KOPT-K1 (cell line): Measurements from ENCODE around the gene ZNF502.
A peak's percentile ranks its signal among the peaks of the same experiment; 100 is the strongest.
"Not testable (repeated sequence)": the region's sequence is repeated elsewhere in the genome, so short reads cannot be mapped to it uniquely, and the experiment has no call there.

Source experiments
- H3K27ac ChIP-seq: fragments of 200-600 bp; sonication (generic); 2 replicates; pipeline ENCODE4 v1.5.1; 2016; ENCODE audit warnings: antibody characterized with exemption, mild to moderate bottlenecking, low read depth, low read length; ENCODE audit not compliant: poor library complexity, severe bottlenecking
- H3K36me3 ChIP-seq: fragments of 200-600 bp; sonication (generic); 2 replicates; pipeline ENCODE4 v1.5.1; 2017; ENCODE audit warnings: antibody characterized with exemption, mild to moderate bottlenecking, low read length, moderate library complexity; ENCODE audit not compliant: insufficient read depth
- H3K9me3 ChIP-seq: fragments of 200-600 bp; sonication (generic); 2 replicates; pipeline ENCODE4 v1.5.1; 2017; ENCODE audit warnings: antibody characterized with exemption, low read length, mild to moderate bottlenecking; ENCODE audit not compliant: insufficient read depth, poor library complexity, severe bottlenecking

Gene ZNF502

DNA sequence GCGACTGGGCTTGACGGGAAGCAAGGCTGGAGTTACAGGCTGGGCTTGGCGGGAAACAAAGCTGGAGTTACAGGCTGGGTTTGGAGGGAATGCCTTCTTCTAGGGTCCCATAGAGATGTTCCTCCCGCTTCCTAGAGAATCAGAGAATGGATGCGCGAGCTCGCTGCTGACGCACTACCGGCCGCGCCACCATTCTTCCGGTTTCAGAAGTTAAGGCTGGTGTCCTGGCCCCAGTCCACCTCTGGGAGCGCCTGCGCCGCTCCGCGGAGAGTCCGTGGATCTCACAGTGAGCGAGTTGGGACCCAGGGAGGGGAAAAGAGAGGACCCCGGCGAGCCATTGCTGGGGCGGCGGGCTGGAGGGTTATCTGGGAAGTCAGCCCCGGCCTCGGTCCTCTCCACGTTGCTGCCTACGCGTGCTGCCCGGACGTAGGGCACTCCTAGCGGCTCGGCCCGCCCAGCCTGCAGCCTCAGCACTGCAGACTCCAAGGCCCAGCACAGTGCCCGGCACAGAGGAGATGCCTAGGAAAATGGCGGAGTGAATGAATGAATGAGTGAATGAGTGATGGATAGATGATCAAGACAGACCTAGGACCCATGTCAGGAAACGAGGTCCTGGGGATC is at the start of gene ZNF502:
Gene ZNF502, plus strand, starts transcription at position 206 of the 621 bp plus-strand sequence. CDS start 7,602 bp downstream, outside the sequence.
- Histone ChIP-seq H3K27ac (no peak within 1 kb of the TSS), H3K9me3 (peaks cover 34% of the 10 kb centered on the region), H3K36me3 (no peaks in the 10 kb centered on the region)

DNA sequence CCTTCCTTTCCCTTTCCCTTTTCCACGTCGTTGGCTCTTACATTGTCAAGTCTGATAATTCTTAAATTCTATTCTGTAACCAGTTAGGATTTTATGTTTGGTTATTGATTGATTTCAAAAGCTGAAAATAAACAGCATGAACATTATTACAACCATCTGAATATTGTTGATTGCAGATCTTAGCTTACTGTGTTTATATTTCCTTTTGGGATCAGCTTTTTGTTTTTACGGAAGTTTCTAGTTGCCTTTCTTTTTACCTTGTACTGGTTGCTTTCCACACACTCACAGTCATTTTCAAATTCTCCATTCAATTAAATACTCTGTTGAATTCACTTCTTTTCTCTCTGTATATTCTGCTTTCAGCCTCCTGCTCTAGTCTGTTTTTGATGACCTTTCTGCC is 47.3 kb upstream of the ZNF502 start:
- Histone ChIP-seq H3K27ac (no peak overlapping the region), H3K9me3 (peaks cover 18% of the 10 kb centered on the region), H3K36me3 (no peaks in the 10 kb centered on the region)

DNA sequence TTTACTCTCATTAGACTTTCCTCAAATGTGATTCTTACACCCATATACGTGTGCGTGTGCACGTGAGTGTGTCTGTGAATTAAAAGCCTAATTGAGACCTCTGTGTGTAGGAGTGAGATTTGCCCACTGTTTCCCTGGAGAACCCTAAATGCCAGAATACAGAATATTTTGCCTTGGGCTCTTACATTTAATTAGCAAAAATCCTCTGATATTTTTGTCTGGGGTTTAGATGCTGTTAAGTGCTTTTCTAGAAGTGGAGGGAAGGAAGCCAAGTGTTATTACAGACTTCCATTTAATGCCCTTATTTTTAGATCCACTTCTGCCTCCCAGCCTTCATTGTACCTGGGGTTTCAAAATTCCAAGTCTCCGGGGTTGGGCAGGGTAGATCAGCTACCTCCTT is 46.1 kb upstream of the ZNF502 start:
- peaks cover 11% of the 10 kb centered on the region for H3K9me3 ChIP-seq
- no peaks in the 10 kb centered on the region for H3K36me3 ChIP-seq
- no peak overlapping the region for H3K27ac ChIP-seq

DNA sequence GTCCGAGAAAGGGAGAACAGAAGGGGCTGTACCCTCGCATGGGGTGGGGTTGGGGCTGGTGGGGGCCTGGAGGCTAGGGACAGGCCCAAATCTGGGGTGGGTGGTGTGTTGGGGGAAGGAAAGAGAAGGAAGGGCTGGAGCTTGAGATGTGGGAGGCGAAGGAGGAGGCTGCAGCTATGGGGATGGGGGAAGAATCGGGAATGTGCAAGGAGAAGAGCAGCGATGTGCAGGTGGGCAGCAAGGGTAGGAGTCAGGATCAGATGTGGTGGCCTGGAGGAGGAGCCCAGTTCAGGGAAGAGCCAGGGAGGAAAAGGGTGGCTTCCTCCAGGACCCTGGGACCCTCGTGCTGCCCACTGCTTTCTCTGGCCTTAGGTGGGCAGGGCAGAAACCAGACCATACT is 42.7 kb upstream of the ZNF502 start:
- no peak overlapping the region for H3K27ac ChIP-seq
- H3K36me3 ChIP-seq, result no peaks in the 10 kb centered on the region
- H3K9me3 ChIP-seq, result peaks cover 21% of the 10 kb centered on the region

DNA sequence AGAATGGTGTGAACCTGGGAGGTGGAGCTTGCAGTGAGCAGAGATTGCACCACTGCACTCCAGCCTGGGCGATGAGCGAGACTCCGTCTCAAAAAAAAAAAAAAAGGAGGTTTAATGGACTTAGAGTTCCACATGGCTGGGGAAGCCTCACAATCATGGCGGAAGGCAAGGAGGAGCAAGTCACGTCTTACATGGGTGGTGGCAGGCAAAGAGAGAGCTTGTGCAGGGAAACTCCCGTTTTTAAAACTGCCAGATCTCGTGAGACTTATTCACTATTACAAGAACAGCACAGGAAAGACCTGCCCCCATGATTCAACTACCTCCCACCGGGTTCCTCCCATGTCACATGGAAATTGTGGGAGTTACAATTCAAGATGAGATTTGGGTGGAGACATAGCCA is 39.0 kb upstream of the ZNF502 start:
- not testable (repeated sequence) for H3K36me3 ChIP-seq, H3K27ac ChIP-seq
- peaks cover 12% of the 10 kb centered on the region for H3K9me3 ChIP-seq

DNA sequence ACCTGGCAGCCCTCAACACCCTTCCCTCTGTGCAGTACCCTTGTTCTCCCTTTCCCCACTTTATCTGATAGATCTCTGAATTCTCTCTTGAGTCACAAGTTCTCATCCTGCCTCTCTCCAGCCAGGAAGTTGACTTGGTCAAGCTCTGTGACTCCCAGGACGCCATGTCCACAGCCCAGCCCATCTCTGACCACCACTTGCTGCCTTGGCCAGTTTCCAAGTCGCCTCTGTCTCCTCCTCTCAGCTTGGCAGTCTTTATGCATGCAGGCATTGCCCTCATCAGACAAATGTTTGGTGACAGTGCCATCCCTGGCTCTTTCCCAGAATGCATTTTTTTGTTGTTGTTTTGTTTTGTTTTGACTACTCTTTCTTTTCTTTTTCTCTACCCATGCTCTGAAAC is 38.2 kb upstream of the ZNF502 start:
- Histone ChIP-seq H3K36me3 (no peaks in the 10 kb centered on the region), H3K27ac (no peak overlapping the region), H3K9me3 (peaks cover 12% of the 10 kb centered on the region)

DNA sequence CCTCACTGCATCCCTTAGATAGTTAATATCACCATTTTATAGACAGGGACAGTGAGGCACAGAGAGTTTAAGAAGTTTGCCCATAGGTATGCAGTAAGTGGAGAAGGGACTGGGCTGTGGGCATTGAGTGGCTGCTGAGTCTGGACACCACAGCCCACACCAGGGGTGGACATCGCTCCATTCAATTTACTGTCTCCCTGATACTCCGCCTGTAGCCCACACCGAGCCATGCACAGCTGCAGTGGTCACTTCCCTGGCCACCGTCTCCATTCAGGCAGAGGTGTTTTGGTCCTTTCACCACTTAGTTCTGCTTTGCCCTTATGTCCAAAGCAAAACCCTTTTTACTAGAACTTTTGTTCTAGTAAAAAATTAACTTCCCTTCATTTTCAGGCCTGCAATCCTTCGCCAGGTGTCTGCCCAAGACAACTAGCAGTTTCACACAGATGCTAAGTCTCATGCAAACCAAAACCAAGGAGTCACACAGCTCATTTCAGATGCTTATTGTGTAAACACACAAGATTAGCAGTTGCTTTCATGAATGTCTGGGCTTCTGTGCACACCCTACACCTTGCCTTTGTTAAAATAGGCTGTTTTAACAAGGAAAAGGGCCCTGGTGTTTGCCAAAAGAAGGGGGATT is 33.9 kb upstream of the ZNF502 start:
- Histone ChIP-seq H3K36me3 (no peaks in the 10 kb centered on the region), H3K9me3 (peaks cover 9% of the 10 kb centered on the region), H3K27ac (no peak overlapping the region)

DNA sequence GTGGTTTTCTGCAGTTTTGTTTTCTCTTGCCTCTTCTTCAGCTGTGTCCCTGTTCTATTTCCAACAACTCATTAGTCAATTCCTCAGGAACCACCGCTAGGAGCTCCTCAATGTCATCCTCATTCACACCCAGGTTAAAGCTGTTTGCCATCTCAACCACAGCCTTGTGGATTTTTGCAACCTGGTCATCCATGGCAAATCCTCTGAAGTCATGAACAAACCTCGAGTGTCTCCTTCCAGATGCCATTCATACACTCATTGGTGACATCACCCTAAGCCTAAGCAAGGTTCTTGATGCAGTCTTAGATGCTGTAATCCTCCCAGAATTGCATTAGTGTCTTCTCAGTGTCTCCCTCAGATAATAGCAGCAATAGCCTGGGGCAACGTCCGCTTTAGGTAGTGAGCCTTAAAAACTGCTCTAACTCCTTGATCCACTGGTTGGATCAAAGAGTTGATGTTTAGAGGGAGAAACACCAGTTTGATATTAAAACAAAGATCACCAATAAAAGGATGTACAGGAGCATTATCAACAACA is 31.5 kb upstream of the ZNF502 start:
- Histone ChIP-seq H3K36me3 (no peaks in the 10 kb centered on the region), H3K27ac (no peak overlapping the region), H3K9me3 (peaks cover 10% of the 10 kb centered on the region)

DNA sequence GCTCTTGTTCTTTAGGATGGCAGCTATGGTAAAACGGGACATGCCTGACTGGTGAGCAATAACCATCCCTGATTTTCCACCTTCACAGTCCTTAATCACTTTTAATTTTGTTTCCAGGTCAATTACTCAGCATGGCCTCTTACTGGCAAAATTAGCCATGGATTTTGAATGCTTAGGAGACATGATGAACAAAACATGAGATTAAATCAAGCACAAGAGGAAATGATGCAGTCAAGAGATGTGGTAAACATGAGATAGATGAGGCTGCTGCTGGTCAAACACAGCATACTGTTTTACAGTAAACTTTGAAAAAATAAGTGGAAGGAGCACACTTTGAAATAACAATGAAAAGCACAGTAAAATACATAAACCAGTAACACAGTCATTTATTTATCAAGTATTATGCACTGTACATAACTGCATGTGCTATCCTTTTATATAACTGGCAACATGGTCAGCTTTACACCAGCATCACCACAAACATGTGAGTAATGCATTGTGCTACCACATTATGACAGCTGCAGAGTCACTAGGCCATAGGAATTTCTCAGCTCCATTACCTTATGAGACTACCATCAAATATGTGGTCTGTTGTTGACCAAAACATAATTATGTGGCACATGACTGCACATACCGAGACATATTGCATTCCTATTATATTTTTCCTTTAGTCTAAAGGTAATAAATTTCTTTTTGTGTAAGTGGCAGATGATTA is 30.1 kb upstream of the ZNF502 start:
- Histone ChIP-seq H3K36me3 (no peaks in the 10 kb centered on the region), H3K27ac (no peak overlapping the region), H3K9me3 (peaks cover 20% of the 10 kb centered on the region)

DNA sequence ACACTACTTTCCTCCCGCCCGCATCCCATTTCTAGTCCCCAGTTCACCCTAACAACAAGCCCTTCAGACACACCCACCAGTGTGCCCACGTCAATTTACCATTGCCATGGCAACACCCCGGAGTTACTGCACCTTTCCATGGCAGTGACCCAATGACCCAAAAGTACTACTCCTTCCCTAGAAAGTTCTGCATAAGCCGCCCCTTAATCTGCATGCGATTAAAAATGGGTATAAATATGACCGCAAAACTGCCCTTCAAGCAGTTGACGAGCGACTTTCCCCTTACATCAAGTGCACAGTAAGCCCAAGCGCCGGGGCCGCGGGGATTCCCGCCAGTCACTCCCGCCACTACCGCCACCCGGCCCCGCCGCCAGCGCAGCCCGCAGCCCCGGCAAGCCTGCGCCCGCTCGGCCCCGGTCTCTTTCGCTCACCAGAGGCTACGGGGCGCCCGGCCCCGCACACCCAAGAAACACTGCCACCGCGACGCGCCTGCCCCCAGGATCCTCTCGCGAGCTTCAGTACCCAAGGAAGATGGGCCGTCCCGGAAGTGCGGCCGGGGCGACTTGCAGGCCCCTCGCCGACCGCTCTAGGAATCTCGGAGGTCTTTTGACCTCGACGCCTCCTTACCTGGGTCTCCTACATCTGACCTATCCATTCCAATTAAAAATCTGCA is 27.2 kb upstream of the ZNF502 start:
- H3K36me3 ChIP-seq, result no peaks in the 10 kb centered on the region
- H3K9me3 ChIP-seq, result peaks cover 27% of the 10 kb centered on the region
- no peak overlapping the region for H3K27ac ChIP-seq

DNA sequence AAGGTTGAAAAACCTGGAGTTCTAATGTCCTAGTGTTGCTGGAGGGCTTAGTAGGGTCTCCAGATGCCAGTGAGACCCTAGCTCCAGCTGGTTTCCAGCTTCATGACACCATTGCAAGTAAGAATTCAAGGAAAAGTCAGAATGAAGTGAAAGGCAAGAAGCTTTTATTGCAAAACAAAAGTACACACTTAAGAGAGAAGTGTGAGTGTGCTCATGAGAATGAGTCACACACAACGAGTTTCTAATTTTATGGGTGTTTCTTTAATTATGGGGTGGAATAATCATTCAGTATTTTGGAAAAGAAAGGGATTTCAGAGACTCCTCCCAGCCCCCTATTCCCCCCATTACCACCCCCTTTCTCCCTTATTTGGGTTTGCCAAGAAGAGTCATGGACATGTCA is 24.6 kb upstream of the ZNF502 start:
- Histone ChIP-seq H3K27ac (no peak overlapping the region), H3K9me3 (peaks cover 27% of the 10 kb centered on the region), H3K36me3 (no peaks in the 10 kb centered on the region)

DNA sequence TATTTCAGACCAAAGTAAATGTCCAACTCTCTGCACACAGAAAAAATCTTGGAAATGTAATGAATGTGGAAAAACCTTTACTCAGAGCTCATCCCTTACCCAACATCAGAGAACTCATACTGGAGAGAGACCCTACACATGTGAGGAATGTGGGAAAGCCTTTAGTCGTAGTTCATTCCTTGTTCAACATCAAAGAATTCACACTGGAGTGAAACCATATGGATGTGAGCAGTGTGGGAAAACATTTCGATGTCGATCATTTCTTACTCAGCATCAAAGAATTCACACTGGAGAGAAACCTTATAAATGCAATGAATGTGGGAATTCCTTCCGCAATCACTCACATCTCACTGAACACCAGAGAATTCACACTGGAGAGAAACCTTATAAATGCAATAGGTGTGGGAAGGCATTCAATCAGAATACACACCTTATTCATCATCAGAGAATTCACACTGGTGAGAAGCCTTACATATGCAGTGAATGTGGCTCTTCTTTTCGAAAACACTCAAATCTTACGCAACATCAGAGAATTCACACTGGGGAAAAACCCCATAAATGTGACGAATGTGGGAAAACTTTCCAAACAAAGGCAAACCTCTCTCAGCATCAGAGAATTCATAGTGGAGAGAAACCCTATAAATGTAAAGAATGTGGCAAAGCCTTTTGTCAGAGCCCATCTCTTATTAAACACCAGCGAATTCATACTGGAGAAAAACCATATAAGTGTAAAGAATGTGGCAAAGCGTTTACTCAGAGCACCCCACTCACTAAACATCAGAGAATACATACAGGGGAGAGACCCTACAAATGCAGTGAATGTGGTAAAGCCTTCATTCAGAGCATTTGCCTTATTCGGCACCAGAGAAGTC is 9.0 kb downstream of the ZNF502 start:
- Histone ChIP-seq H3K9me3 (peaks cover 91% of the 10 kb centered on the region), H3K36me3 (no peaks in the 10 kb centered on the region), H3K27ac (no peak overlapping the region)

DNA sequence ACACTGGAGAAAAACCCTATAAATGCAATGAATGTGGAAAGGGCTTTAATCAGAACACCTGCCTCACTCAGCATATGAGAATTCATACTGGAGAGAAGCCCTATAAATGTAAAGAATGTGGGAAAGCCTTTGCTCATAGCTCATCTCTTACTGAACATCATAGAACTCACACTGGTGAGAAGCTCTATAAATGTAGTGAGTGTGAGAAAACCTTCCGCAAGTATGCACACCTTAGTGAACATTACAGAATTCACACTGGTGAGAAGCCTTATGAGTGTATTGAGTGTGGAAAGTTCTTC is 9.6 kb downstream of the ZNF502 start:
- Histone ChIP-seq H3K9me3 (peaks cover 86% of the 10 kb centered on the region), H3K36me3 (no peaks in the 10 kb centered on the region), H3K27ac (no peak overlapping the region)

DNA sequence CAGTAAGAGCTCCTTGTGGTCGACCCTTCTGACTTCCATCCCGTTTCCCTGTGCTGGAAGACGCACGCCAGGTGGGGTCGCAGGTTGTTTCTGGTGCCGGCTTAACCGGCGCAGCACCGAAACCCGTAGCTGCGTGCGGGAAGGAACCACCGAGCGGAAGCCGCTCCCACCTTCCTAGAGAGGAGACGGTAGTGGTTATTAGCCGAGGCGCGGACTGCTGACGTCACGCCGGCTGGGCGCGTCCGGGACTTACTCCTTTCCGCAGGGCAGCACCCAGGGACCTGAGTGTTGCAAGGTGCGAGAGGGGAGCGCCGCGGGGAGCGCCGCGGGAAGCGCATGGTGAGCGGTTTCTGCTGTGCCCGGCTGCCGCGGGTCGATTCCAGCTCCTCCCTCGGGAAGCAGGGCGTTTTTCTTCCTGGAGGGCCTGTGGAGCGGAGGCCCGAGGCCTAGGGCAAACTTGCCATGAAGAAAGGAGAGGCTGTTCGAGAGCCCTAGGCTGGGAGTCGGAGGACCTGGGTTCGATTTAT is 17.0 kb downstream of the ZNF502 start, which contains the start of gene ZNF501:
Gene ZNF501, plus strand, starts transcription at position 252 of the 527 bp plus-strand sequence. CDS start 4,787 bp downstream, outside the sequence.
- H3K27ac ChIP-seq, result peak within 1 kb of the TSS; percentile 45
- peaks cover 86% of the 10 kb centered on the region for H3K9me3 ChIP-seq

More for the DNA sequence above, 17.0 kb downstream of the ZNF502 start, which contains the start of gene ZNF501:
- peaks cover 21% of the 10 kb centered on the region; the same call in 1 of the 2 replicates for H3K36me3 ChIP-seq
